Left ventricle myocardium inferior (tissue), 1 donor: ENCODE data around the gene STK10. TPM values are rescaled to one million over a fixed set of nuclear protein-coding genes. Genes with fewer than 3 reads are reported as not detected.

Experiments
- DNase-seq: peaks from one replicate; pipeline ENCODE4 v3.0.0-alpha.2; 2020
- H3K27ac ChIP-seq: fragments of 200-600 bp; replicated peaks from 2 replicates; pipeline ENCODE4 v1.8.0; 2021
- H3K27me3 ChIP-seq: fragments of 200-600 bp; 2 replicates; pipeline ENCODE4 v1.8.0; 2021; ENCODE audit warnings: low read depth
- H3K36me3 ChIP-seq: fragments of 200-600 bp; 2 replicates; pipeline ENCODE4 v1.8.0; 2021
- H3K4me1 ChIP-seq: fragments of 200-600 bp; 2 replicates; pipeline ENCODE4 v1.8.0; 2021
- H3K4me3 ChIP-seq: fragments of 200-600 bp; 2 replicates; pipeline ENCODE4 v1.8.0; 2021; ENCODE audit warnings: mild to moderate bottlenecking, moderate library complexity
- H3K9me3 ChIP-seq: fragments of 200-600 bp; replicated peaks from 2 replicates; pipeline ENCODE4 v1.8.0; 2021
- CTCF ChIP-seq: fragments of 200-600 bp; IDR thresholded peaks from 2 replicates; pipeline ENCODE4 v1.8.0; 2021; ENCODE audit warnings: antibody characterized with exemption, mild to moderate bottlenecking, borderline replicate concordance
- intact Hi-C: fragments of 100-400 bp; cut with micrococcal nuclease; formaldehyde crosslinking; loops from one replicate; pipeline ENCODE4 v1.11.0; 2022
- total RNA-seq: library from RNA; stranded (reverse); fragmentation: NEBNext Ultra II Directional; extraction: Animal tissue kit (Norgen Biotek cat#: 25700); gene quantifications from one replicate; pipeline ENCODE4 v1.2.1, GENCODE V29; 2021
- donor health status: DM: no; HTN: yes; CAD: no; lungs with severe emphysema.

Gene STK10
- total RNA-seq, 1 donor from 2014 or later: 5.3 TPM

GRCh38 chr5:171999100-171999499 is 188.9 kb downstream of the STK10 start:
- no peaks in the 10 kb centered on the region for H3K27me3 ChIP-seq
- intact Hi-C loops: no loop called here
- peaks cover 83% of the 10 kb centered on the region for H3K4me1 ChIP-seq
- no peaks in the 10 kb centered on the region for H3K36me3 ChIP-seq
- H3K9me3 ChIP-seq: no peaks in the 10 kb centered on the region
- TF ChIP-seq CTCF: no peak
- no peak for DNase-seq
- no peak overlapping the region for H3K4me3 ChIP-seq
- no peak overlapping the region for H3K27ac ChIP-seq

GRCh38 chr5:171997011-171997410 is 191.0 kb downstream of the STK10 start:
- DNase-seq: no peak
- intact Hi-C loops: no loop called here
- H3K4me3 ChIP-seq: no peak overlapping the region
- no peaks in the 10 kb centered on the region for H3K9me3 ChIP-seq
- H3K27ac ChIP-seq: no peak overlapping the region
- TF ChIP-seq CTCF: no peak
- H3K27me3 ChIP-seq: no peaks in the 10 kb centered on the region
- H3K4me1 ChIP-seq: peaks cover 64% of the 10 kb centered on the region
- no peaks in the 10 kb centered on the region for H3K36me3 ChIP-seq

- no peaks in the 10 kb centered on the region for H3K27me3 ChIP-seq
- no peak for DNase-seq
- intact Hi-C loops: no loop called here
These were observed 195.2 kb downstream of the STK10 start for GRCh38 chr5:171992813-171993212.

GRCh38 chr5:171992305-171992704 is 195.7 kb downstream of the STK10 start:
- no peak overlapping the region for H3K27ac ChIP-seq

More at GRCh38 chr5:171992813-171993212, 195.2 kb downstream of the STK10 start:
- Histone ChIP-seq H3K4me3 (no peak overlapping the region), H3K36me3 (peaks cover 3% of the 10 kb centered on the region), H3K9me3 (no peaks in the 10 kb centered on the region), H3K4me1 (peaks cover 44% of the 10 kb centered on the region), H3K27ac (no peak overlapping the region)
- no peak for TF ChIP-seq CTCF

More at GRCh38 chr5:171992305-171992704, 195.7 kb downstream of the STK10 start:
- DNase-seq: no peak
- Histone ChIP-seq H3K36me3 (peaks cover 3% of the 10 kb centered on the region), H3K4me1 (peaks cover 40% of the 10 kb centered on the region), H3K9me3 (no peaks in the 10 kb centered on the region), H3K4me3 (no peak overlapping the region), H3K27me3 (no peaks in the 10 kb centered on the region)
- no peak for TF ChIP-seq CTCF
- intact Hi-C loops: no loop called here

Other genes starting within 250 kb of the STK10 start
- gene FBXW11, start 181.6 kb downstream of the STK10 start, total RNA-seq: 69.0 TPM
- not detected for gene EFCAB9, start 5.9 kb upstream of the STK10 start, total RNA-seq
- 7.6 TPM for gene UBTD2, start 95.5 kb upstream of the STK10 start, total RNA-seq